ENCODE measurements around the gene C22orf39.

Gene C22orf39

DNA sequence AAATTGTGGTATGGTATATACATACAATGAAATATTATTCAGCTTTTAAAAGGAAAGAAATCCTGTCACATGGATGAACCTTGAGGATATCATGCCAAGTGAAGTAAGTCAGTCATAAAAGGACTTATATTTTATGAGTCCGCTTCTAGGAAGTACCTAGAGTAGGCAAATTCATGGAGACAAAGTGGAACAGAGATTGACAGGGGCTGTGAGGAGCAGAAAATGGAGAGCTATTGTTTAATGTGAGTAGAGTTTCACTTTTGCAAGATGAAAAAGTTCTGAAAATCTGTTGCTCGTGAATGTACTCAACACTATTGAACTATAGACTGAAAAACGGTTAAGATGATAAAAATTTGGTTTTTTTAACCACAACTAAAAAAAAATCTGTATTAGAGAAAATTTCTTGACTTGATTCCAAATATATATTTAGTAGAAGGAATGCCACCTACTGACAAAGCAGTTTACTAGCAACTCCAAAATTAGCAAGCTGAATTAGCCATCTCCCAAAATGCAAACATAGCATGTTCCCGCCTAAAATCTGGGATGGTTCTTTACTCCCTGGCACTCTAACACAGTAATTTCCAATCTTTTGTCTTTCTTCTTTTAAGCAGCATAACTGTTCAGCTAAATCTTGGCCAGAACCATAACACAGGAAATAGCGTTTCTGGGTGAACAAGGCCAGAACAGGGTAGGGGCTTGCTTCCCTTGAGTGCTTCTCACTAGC is 30.0 kb upstream of the C22orf39 start:
- no peak for DNase-seq (ENCODE audit: low spot score)
- no peak for FAIRE-seq

DNA sequence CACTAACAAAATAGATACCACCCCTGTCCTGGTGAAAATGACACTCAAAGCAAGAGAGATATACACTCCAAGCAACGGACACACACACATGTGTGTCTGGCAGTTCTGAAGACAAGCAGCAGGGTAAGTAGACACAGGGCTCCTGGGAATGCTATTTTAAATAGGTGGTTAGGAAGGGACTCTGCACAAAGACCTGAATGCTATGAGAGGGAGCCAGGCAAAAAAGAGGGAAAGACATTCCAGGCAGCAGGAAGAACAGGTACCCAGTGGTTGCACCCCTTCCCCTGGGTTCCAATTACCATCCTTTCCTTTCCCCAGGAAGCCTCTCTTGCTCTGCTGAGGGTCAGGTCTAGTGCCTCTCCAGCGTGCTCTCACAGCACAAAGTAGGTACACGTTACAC is 28.5 kb upstream of the C22orf39 start:
- no peak for FAIRE-seq
- no peak for DNase-seq (ENCODE audit: low spot score)

DNA sequence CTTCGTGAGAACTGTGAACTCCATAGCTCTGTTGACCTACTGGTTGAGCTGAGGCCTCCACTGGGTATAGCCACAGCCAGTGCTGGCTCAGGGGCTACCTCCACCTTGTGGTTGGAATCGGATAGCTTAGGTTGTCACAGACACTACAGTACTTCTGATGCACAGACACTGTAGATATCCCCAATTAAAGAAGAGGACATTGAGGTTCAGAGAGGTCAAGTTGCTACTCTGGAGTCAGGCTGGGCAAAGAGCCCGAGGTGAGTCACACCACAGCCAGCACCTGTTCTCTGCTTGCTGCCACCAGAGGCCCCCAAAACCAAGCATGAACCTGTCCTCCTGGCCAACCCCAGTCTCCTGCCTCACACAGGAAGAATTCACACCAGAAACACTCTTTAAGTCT is 26.1 kb upstream of the C22orf39 start:
- DNase-seq (ENCODE audit: low spot score) (no peak), FAIRE-seq (no peak)

DNA sequence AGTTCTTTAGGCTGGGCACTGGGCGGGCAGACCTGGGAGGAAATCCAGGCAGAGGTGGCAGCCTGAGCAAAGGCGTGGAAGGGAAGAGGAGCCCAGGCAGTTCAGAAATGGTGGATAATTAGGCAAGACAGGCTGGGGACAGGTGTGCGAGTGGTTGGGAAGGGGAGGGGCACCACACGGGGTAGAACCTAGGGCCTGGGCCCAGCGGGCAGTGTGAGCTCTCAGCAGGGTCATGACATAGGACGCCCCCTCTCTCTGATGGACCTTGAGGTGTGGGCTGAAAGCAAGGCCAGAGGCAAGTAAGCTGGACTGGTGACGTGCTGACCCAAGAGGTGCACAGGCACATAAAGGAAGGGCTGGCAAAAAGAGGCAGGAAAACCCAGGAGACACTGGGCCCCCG is 24.7 kb upstream of the C22orf39 start:
- FAIRE-seq (no peak), DNase-seq (ENCODE audit: low spot score) (no peak)

DNA sequence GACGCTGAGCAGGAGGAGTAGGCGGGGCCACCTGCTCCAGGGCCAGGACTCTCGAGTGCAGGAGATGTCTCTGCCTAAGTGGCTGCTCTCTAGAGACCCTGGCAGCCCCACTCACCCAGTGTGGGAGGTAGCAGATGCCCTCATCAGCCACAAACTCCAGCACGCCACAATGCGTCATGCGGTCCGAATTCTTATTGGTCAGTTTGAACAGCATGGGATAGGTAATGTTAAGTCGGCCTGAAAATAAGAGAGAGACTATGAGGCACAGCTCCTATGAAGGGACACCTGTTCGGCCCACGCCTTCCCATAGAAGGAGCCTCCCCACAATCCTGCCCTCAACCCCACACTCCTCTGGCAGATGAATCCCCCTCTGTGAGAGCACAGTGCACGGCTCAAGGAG is 24.1 kb upstream of the C22orf39 start:
- no peak for DNase-seq (ENCODE audit: low spot score)
- no peak for FAIRE-seq

DNA sequence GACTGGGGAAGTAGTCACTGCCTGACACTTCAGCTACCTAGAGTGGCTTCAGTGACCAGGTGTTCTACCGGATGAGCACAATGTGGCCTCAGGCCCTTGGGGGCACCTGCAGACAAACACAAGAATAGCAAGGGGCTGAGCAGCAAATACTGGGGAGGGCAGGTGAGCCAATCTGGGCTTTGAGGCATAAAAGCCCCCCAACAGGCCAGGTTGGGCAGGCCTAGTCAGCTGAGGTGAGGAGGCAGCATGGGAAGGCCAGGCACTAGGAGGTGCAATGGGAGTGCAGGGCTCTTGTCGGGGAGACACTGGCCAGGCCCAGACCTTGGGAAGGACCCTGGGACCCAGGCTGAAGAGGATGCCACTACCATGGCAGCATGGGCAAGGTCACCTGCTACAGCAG is 22.5 kb upstream of the C22orf39 start:
- DNase-seq (ENCODE audit: low spot score) = no peak
- no peak for FAIRE-seq

DNA sequence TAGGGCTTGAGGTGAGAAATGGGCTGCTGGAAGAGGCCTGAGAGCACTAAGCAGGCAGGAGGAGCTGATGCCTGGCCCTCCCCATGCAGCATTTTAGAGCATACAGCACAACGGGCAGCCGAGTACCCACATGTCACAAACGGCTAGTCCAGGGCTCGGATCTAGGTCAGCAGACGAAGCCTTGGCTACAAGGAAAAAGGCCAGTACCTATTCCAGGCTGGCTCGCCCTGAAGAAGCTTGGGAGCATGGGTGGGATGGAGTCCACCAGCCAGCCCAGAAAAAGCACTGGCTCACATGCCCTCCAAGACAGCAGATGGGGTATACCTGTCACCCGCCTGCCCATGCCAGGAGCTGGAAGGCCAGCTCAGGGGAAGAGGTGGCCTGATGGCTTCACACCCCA is 21.9 kb upstream of the C22orf39 start:
- DNase-seq (ENCODE audit: low spot score) = no peak
- no peak for FAIRE-seq

DNA sequence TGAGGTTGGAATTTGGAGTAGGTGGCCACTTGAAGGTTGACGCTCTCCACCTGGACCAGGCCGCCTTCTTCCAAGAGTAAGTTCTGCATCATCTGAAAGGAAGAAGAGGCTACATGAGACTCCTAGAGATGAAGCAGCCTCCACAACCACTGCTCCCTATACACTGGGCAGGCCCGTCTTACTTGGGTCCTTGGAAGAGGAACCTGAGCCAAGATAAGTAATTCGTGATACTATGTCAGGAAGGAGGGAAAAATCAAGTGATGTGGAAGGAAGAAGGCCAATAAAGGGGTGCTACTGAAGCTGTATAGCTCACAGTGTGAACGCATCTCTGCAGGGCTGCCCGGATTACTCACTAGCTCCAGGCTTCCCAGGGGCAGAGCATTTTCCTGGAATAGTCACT is 20.4 kb upstream of the C22orf39 start:
- FAIRE-seq (no peak), DNase-seq (ENCODE audit: low spot score) (no peak)

DNA sequence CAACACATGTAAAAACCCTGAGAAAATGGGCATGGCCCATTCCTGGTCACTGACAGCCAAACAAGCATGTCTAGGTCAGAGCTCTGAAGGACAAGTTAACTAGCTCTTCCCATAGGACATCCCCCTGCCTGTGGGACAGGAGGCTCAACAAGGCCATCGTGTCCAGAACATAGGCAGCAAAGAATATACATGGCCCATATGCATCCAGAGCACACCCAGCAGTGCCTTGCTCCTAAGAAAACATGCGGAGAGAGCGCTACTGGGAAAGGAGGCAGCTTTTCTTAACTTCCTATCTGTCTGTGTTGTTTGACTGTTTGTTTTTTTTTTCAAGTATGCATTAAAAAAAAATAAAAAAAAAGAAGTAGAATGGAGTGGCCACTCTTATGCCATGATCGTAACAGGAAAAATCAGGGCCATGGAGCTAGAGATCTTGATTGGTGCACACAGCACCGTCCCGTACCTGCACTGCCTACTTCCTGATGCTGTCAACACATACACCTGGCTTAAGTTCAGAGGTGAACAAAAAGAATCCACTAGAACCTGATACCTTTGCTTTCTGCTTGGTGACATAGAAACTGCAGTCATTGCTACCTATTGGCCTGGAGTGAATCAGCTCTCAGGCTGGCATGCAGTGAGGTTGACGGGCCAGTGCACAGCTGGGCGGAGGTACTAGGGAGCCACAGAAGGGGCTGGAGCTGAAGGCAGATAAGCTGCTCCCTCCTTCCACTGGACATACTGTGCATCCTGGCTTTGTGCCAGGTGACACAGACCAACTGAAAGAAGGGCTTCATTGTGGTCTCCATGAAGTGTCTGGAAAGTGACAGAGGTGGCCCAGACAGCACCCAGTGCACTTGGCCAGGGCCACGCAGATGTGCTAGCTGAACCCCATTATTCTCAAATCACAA is 19.6 kb upstream of the C22orf39 start:
- DNase-seq (ENCODE audit: low spot score) (no peak), FAIRE-seq (no peak)

DNA sequence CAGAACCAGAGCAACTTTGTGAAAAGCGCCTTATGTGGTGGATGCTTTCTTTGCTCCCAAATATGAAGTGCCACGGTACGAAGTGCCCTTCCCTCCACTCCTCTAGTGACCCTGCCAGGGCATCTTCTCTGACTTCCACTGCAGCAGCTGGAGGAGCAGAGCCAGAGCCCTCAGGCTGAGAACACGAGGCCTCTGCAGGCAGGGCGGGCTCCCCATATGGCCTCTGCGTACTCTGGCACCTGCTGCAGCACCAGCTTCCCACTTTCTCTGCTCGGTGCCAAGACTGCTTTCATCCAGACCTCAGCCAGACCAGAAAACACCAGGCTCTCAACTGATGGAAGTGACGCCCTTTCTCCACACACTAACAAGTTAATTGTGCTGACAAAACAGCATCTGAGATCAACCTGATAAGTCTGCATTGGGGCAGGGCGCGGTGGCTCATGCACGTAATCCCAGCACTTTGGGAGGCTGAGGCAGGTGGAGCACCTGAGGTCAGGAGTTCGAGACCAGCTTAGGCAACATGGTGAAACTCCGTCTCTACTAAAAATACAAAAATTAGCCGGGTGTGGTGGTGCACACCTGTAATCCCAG is 18.7 kb upstream of the C22orf39 start:
- no peak for DNase-seq (ENCODE audit: low spot score)

DNA sequence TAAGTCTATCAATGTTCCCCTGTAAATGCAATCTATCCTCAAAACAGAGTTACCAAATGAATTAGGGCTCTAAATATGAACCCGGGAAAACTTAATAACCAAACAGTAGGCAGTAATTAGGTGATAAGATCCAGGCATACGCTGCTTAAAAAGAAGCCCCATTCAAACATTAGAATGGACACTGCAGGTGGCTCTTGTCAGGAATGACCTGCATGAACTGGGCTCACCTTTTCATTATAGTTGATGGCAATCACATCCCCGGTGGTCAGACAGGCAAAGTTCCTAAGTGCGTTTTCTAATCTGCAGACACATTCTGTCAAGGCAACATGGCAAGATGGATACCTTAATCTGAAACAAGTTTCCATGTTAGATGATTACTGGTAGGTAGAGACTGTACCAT is 17.5 kb upstream of the C22orf39 start:
- no peak for FAIRE-seq
- DNase-seq (ENCODE audit: low spot score) = no peak

More for the DNA sequence above, 18.7 kb upstream of the C22orf39 start:
- no peak for FAIRE-seq

DNA sequence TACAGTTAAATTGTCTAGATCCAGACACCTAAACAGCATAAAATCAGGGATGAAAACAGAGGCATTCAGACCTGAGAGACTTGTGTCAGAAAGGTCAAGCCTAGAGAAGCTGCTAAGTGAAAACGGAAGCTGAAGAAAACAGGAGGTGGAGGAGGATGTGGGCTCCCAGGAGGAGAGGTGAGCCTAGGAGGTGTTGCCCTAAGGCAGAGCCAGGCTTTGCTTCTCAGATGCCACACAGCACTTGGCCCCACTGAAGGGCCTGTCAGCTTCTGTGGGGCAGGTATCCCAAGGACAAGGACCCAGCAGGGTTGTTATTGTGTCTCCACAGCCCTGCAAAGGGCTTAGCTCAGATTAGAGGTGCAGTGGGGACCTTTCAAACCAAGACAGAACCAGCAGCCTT is 17.0 kb upstream of the C22orf39 start:
- no peak for FAIRE-seq
- DNase-seq (ENCODE audit: low spot score) = no peak

DNA sequence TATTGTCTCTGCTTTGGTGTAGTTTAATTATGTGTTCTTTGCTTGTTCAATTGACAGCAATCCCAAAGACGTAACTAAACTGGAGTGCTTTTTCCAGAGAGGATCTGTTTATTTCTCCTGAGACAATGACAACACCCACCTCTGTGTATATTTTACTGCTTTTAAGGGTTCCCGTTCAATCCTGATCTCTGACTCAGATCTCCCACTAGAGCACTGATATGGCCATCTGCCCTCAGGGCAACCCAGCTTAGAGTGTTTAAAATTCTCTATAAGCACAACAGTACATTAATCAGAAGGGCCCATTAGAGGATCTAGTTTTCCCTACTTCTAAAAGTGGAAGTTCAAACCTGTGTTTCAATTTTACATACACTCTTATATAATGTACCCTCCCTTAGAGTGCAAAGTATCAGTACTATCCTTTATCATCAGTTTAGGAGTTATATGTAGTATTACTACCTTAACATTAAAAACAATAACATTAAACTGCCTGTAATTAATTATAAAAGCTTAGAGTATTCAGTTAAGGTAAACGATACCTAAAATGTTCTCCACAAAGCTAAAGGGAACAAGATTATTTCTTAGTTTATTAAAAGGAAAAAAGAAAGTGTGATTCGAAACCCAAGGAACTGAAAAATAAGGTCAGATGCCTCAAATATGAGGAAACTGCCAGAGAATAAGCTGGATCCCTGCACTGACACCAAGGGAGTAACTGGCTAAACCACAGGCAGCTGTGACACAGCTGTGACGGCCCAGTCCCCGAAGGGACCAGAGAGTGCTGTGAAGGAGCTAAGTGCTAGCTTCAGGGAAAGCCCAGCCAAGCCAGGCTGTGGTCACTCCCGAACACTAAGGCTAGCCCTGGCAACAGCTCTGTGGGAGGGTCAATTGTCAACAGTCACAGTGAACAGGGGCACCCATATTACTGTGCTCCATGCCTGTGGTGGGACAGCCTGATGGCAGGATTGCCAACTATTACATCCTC is 16.3 kb upstream of the C22orf39 start:
- DNase-seq (ENCODE audit: low spot score) = no peak
- FAIRE-seq = no peak

DNA sequence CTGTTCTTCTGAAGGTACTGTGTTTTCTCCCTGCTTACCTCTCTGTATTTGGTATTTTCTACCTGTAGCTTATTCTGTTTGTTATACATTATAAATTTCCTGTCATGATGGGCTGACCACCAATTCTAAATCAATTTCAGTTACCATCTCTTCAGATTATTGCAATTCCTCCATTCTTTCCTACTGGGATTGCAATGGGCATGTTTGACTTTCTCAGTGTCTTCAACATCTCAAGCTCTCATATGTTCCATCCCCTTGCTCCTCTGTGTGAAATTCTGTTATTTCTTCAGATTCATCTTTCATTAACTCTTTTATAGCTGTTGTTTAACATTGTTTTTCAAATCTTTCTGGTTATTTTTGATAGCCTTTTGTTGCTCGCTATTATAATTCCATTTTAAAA is 15.5 kb upstream of the C22orf39 start:
- no peak for FAIRE-seq
- DNase-seq (ENCODE audit: low spot score) = no peak

DNA sequence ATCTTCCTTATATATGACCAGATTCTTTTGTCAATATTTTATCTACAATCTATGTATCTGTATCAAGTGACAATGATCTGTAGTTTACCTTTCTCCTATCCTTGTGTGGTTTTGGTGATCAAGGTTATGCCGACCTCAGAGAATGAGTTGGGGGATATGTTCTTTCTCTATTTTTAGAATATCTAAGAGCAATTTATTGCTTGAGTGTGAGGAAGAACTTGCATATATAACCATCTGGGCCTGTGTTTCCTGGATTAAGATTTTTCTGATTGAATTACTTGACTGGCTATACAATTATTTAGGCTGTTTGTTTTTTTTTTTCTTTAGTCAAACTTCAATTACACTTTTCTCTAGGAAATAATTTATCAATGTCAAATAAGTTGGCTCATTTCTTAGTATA is 14.0 kb upstream of the C22orf39 start:
- DNase-seq (ENCODE audit: low spot score) (no peak), FAIRE-seq (no peak)

DNA sequence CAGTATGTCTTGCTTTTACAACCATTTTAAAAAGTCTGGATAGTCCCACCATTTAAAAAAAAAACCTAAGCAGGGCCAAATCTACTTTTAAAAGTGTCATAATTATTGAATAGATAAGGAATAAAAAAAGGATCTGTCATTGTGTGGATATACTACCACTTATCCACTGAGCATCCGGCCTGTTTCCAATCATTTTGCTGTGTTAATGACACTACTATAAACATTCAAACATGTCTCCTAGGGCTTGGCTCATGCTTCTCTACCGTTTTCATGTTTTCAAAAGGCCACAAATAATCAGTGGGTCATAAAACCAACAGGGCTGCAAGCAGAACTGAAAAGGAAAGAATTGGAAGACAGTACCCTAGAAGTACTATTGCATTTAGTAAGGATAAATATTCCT is 12.5 kb upstream of the C22orf39 start:
- no peak for DNase-seq (ENCODE audit: low spot score)

DNA sequence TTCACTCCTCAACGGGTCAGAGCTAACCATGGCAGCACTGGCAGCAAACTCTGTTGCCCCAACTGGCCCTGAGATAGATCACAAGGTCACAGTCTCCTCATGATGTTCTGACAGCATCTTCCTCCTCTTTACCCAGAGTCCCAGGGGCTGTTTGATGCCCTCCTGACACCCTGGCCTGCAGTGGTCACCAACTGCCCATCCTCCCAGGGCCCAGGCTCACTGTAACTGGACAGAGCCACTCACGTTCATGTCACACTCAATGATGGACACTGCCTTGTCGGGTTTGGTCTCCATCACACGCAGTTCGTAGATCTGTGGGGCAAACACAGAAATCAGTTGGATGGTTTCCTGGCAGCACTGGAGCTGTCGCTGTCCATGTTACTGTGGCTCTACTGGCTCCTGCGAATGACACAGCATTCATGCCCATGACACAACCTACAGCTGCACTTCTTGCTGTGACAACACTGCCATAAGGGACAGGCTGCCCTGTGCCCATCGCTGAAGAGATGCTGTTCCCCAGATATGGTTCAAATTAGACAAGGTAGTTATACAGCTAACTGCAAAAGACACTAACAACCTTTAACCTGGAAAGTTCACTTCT is 10.4 kb upstream of the C22orf39 start:
- DNase-seq (ENCODE audit: low spot score) (no peak), FAIRE-seq (no peak)

More for the DNA sequence above, 12.5 kb upstream of the C22orf39 start:
- FAIRE-seq = no peak

DNA sequence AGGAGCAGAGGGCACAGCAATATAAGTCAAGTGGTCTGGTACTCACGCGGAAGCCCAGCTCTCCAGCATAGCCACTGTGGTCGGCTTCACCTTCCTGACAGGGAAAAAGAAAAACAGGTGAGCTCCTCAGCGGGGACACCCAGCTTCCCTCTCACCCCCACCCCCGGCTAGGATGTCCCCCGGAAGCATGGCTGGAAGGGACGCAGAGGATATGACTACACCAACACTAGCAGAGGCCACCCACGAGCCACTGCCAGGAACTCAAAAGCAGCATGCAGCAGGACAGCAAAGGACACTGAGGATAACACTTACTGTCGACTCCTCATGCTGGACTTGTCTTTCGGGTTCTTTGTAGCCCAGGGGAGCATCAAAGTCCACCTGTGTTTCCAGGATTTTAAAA is 9.0 kb upstream of the C22orf39 start:
- no peak for FAIRE-seq
- no peak for DNase-seq (ENCODE audit: low spot score)

DNA sequence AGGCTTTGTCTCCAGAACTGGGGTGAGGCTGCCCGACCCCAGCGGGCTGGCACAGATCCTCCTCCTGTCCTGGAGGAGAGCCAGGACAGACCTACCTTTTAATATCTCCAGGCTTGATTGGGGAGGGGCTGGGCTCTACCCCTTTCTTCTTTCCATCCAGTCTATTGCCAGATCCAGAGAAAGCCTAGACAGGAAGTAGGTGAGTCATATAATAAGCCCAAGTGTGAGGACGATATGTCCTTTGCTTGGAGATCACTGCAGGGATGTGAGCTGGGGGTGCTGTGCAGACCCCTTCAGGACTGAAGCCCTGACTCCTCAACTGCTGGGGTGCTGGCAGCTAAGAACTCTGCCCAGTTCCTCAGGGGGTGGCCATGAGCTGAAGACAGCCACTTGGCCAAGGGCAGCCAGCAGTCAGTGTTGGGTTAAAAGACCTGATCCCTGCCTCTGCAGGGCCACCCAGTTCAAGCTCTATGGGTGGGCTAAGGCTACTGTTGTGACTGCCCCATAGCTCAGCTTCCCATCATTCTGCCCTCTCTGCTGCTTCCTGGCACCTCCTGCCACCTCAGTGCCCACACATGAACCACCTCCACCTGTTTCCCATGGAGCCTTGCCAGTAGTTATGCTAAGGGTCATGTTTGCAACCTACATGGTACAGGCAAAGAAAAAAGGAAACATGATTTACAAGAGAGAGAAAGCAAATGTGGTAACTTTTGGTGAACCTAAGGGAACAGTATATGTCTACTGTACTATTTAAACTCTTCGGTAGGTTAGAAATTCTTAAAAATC is 8.3 kb upstream of the C22orf39 start:
- FAIRE-seq (no peak), DNase-seq (ENCODE audit: low spot score) (no peak)

DNA sequence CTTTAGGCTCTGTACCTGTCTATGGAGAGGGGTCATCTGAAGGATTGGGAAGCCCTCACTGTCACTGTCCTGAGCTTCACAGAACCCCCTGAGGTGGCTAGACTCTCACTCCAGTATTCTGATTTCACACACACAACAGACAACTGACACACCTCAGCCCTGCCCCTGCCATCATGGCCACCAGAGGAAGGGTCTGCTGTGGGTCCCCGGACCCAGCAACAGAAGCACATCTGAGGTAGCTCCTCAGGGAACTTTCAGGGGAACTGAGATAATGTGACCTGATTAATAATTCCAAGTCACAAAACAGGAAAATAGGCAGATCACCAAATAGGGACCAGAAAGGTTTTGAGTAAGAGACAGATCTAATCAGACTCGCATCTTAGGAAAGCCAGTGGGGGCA is 7.5 kb upstream of the C22orf39 start:
- FAIRE-seq (no peak), DNase-seq (ENCODE audit: low spot score) (no peak)
